Adrenal gland (tissue), 5 donors: ENCODE data around the gene ARID5B.

Experiments used
- CTCF ChIP-seq, 6 experiments: fragments of 450-650 bp in 4 of 6; fragments of 200-600 bp in 2 of 6; sonication (generic) in 1 of 6; IDR thresholded peaks; 1 replicate in 5 of 6; 2 replicates in 1 of 6; pipeline versions ENCODE4 v1.5.1 to v1.8.0; 2016 to 2021; ENCODE audit warnings: antibody characterized with exemption in 6 of 6, mild to moderate bottlenecking in 2 of 6, moderate library complexity in 1 of 6
- POLR2A ChIP-seq, 2 donors: fragments of 450-650 bp; IDR thresholded peaks; one replicate each; pipeline ENCODE4 v1.6.1; 2017; ENCODE audit warnings: antibody characterized with exemption in 2 of 2, mild to moderate bottlenecking in 2 of 2, moderate library complexity in 1 of 2
- donor health status: DM: no; HTN: no; CAD: no.

- TF ChIP-seq POLR2A (IDR thresholded peaks at IDR 0.05) (no peak), CTCF (IDR thresholded peaks at IDR 0.05) (no peak)
Measured at GRCh38 chr10:62103857-62104256, 202.4 kb downstream of the ARID5B start.
